Chondrocyte (in vitro differentiated cells): ENCODE results near the gene DNAH14. TPM values are rescaled to one million over a fixed set of nuclear protein-coding genes. Genes with fewer than 3 reads are reported as not detected.
"Not testable (repeated sequence)": the region's sequence is repeated elsewhere in the genome, so short reads cannot be mapped to it uniquely, and the experiment has no call there.

ENCODE experiments used
- DNase-seq: peaks from one replicate; pipeline ENCODE4 v3.0.0; 2021; ENCODE audit warnings: mixed read lengths, low spot score
- H3K27ac Mint-ChIP-seq: one replicate; pipeline ENCODE4 v1.8.0; 2021; ENCODE audit warnings: mild to moderate bottlenecking, moderate library complexity, mixed read lengths; ENCODE audit not compliant: unreplicated experiment
- H3K27me3 Mint-ChIP-seq: 2 replicates; pipeline ENCODE4 v1.8.0; 2021; ENCODE audit warnings: low read depth, mixed read lengths
- H3K36me3 Mint-ChIP-seq: 2 replicates; pipeline ENCODE4 v1.8.0; 2021; ENCODE audit warnings: low read depth, mixed read lengths
- H3K4me1 Mint-ChIP-seq: 2 replicates; pipeline ENCODE4 v1.8.0; 2021; ENCODE audit warnings: low read depth, mild to moderate bottlenecking, mixed read lengths
- H3K4me3 Mint-ChIP-seq: one replicate; pipeline ENCODE4 v1.8.0; 2021; ENCODE audit warnings: mild to moderate bottlenecking, moderate library complexity, mixed read lengths; ENCODE audit not compliant: unreplicated experiment
- H3K9me3 Mint-ChIP-seq: 2 replicates; pipeline ENCODE4 v1.8.0; 2021; ENCODE audit warnings: low read depth, mixed read lengths
- CTCF ChIP-seq: fragments of 200-600 bp; sonication (generic); IDR thresholded peaks from 2 replicates; pipeline ENCODE4 v1.5.0; 2021; ENCODE audit warnings: antibody characterized with exemption, mild to moderate bottlenecking, moderate library complexity
- total RNA-seq: library from RNA; stranded (reverse); gene quantifications from 3 replicates; pipeline ENCODE4 v1.2.1, GENCODE V29; 2021

DNAH14 gene
- total RNA-seq, 1 donor from 2014 or later, result 16.0 TPM

GRCh38 chr1:225182716-225183115 lies 253.2 kb downstream of the DNAH14 start:
- Mint-ChIP-seq H3K4me1 (no peaks in the 10 kb centered on the region), H3K27ac (no peak overlapping the region), H3K9me3 (peaks cover 35% of the 10 kb centered on the region), H3K4me3 (no peak overlapping the region), H3K27me3 (no peaks in the 10 kb centered on the region), H3K36me3 (peaks cover 20% of the 10 kb centered on the region)
- no peak for TF ChIP-seq CTCF
- no peak for DNase-seq

- Mint-ChIP-seq H3K4me1 (no peaks in the 10 kb centered on the region), H3K4me3 (no peak overlapping the region), H3K27me3 (no peaks in the 10 kb centered on the region), H3K9me3 (peaks cover 57% of the 10 kb centered on the region), H3K36me3 (peaks cover 33% of the 10 kb centered on the region), H3K27ac (no peak overlapping the region)
- no peak for TF ChIP-seq CTCF
- DNase-seq, result no peak
Measured at GRCh38 chr1:225191199-225191753, 261.8 kb downstream of the DNAH14 start.

- H3K4me3 Mint-ChIP-seq, result no peak overlapping the region
- H3K27me3 Mint-ChIP-seq, result no peaks in the 10 kb centered on the region
- peaks cover 13% of the 10 kb centered on the region for H3K36me3 Mint-ChIP-seq
- no peak for TF ChIP-seq CTCF
- DNase-seq, result no peak
- H3K9me3 Mint-ChIP-seq, result peaks cover 25% of the 10 kb centered on the region
- H3K27ac Mint-ChIP-seq, result no peak overlapping the region
- H3K4me1 Mint-ChIP-seq, result no peaks in the 10 kb centered on the region
Measured at GRCh38 chr1:225201447-225201846, 272.0 kb downstream of the DNAH14 start.

- TF ChIP-seq CTCF, result no peak
- peaks cover 21% of the 10 kb centered on the region for H3K9me3 Mint-ChIP-seq
- no peak overlapping the region for H3K27ac Mint-ChIP-seq
- H3K4me1 Mint-ChIP-seq, result no peaks in the 10 kb centered on the region
- DNase-seq, result no peak
- H3K27me3 Mint-ChIP-seq, result no peaks in the 10 kb centered on the region
- H3K4me3 Mint-ChIP-seq, result no peak overlapping the region
- H3K36me3 Mint-ChIP-seq, result peaks cover 11% of the 10 kb centered on the region
Measured at GRCh38 chr1:225207791-225208190, 278.3 kb downstream of the DNAH14 start.

GRCh38 chr1:225209153-225209552 lies 279.7 kb downstream of the DNAH14 start:
- Mint-ChIP-seq H3K27ac (no peak overlapping the region), H3K4me3 (no peak overlapping the region), H3K36me3 (peaks cover 17% of the 10 kb centered on the region), H3K9me3 (peaks cover 32% of the 10 kb centered on the region), H3K4me1 (no peaks in the 10 kb centered on the region), H3K27me3 (no peaks in the 10 kb centered on the region)
- no peak for TF ChIP-seq CTCF
- DNase-seq, result no peak

- not testable (repeated sequence) for H3K4me1 Mint-ChIP-seq, H3K27ac Mint-ChIP-seq, H3K4me3 Mint-ChIP-seq, DNase-seq, H3K27me3 Mint-ChIP-seq
- Mint-ChIP-seq H3K9me3 (peaks cover 39% of the 10 kb centered on the region), H3K36me3 (peaks cover 20% of the 10 kb centered on the region)
Measured at GRCh38 chr1:225210180-225210579, 280.7 kb downstream of the DNAH14 start.

GRCh38 chr1:225211694-225212442 lies 282.4 kb downstream of the DNAH14 start:
- not testable (repeated sequence) for H3K27ac Mint-ChIP-seq, DNase-seq, H3K4me1 Mint-ChIP-seq, H3K27me3 Mint-ChIP-seq, H3K4me3 Mint-ChIP-seq
- Mint-ChIP-seq H3K36me3 (peaks cover 23% of the 10 kb centered on the region), H3K9me3 (peaks cover 50% of the 10 kb centered on the region)
